Loucy (cell line): Measurements from ENCODE around the gene SOX4.

Experiments
- EZH2phosphoT487 ChIP-seq: fragments of 200-600 bp; IDR thresholded peaks from 2 replicates; pipeline ENCODE4 v1.6.1; 2018; ENCODE audit warnings: antibody characterized with exemption, mild to moderate bottlenecking, moderate library complexity, borderline replicate concordance
- TF ChIP-seq, protein P1 (sequence below): fragments of 200-600 bp; sonication (generic); conservative IDR thresholded peaks from 2 replicates; pipeline ENCODE4 v1.5.1; 2014; ENCODE audit warnings: mild to moderate bottlenecking, antibody characterized with exemption, low read length

DNA sequence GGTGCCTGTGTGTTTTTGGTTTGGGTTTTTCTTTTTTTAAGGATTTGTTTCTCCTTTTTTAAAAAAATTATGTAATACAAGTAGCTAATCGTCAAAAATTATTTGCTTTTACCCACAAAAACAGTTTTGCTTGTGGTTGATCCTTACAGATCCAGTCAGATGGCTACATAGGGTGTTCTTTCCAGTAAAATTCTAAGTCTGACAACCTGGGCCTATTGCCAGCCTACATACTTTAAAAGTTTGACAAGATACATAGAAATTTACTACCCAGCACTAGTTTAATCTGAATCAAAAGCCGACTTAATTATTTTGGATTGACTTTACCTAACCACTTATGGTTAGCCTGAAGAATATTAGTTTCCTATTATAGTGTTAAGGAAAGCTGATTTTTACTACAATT lies 2.1 kb upstream of the SOX4 start:
- TF ChIP-seq EZH2phosphoT487, result no peak
- TF ChIP-seq, protein P1, sequence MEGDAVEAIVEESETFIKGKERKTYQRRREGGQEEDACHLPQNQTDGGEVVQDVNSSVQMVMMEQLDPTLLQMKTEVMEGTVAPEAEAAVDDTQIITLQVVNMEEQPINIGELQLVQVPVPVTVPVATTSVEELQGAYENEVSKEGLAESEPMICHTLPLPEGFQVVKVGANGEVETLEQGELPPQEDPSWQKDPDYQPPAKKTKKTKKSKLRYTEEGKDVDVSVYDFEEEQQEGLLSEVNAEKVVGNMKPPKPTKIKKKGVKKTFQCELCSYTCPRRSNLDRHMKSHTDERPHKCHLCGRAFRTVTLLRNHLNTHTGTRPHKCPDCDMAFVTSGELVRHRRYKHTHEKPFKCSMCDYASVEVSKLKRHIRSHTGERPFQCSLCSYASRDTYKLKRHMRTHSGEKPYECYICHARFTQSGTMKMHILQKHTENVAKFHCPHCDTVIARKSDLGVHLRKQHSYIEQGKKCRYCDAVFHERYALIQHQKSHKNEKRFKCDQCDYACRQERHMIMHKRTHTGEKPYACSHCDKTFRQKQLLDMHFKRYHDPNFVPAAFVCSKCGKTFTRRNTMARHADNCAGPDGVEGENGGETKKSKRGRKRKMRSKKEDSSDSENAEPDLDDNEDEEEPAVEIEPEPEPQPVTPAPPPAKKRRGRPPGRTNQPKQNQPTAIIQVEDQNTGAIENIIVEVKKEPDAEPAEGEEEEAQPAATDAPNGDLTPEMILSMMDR, result no peak
